Body of pancreas (tissue), 4 donors: Measurements from ENCODE around the gene PDE1C.

Experiments
- CTCF ChIP-seq, 7 experiments: fragments of 450-650 bp in 4 of 7; fragments of 200-600 bp in 3 of 7; sonication (generic) in 3 of 7; IDR thresholded peaks; one replicate each; pipeline ENCODE4 v1.5.1; 2016 to 2019; ENCODE audit warnings: antibody characterized with exemption in 7 of 7
- POLR2A ChIP-seq, 3 donors: fragments of 450-650 bp; IDR thresholded peaks; one replicate each; pipeline ENCODE4 v1.6.1; 2016; ENCODE audit warnings: antibody characterized with exemption in 3 of 3, mild to moderate bottlenecking in 2 of 3

- TF ChIP-seq CTCF (IDR thresholded peaks at IDR 0.05) (no peak), POLR2A (IDR thresholded peaks at IDR 0.05) (no peak)
Measured at GRCh38 chr7:32078824-32079223, 8.6 kb upstream of the PDE1C start.
